Activated B cell treated with CpG ODN at 0.5 μM for 24 hours (primary cell): ENCODE results near the gene CLTB. TPM values are rescaled to one million over a fixed set of nuclear protein-coding genes. Genes with fewer than 3 reads are reported as not detected.

Source experiments
- ATAC-seq: fragments of 200-7000 bp; cut with Tn5 transposase; one replicate; pipeline ENCODE4 v1.10.0; 2021; ENCODE audit warnings: low read depth, mild to moderate bottlenecking, moderate library complexity
- CTCF ChIA-PET: fragments of 350-600 bp; sonication (Branson Sonifier 250); formaldehyde crosslinking; loops from one replicate; lab custom pipeline; 2021; ENCODE audit warnings: antibody characterized with exemption; lab: Charles Lee
- POLR2A ChIA-PET: fragments of 350-600 bp; sonication (Branson Sonifier 250); formaldehyde crosslinking; loops from one replicate; lab custom pipeline; 2021; ENCODE audit warnings: antibody characterized with exemption; lab: Charles Lee
- DNase-seq: peaks from one replicate; pipeline ENCODE4 v3.0.0; 2022
- H3K27ac Mint-ChIP-seq: one replicate; pipeline ENCODE4 v1.8.0; 2020; ENCODE audit warnings: mixed read lengths
- H3K27me3 Mint-ChIP-seq: one replicate; pipeline ENCODE4 v1.8.0; 2021; ENCODE audit warnings: mixed read lengths
- H3K36me3 Mint-ChIP-seq: one replicate; pipeline ENCODE4 v1.8.0; 2021; ENCODE audit warnings: low read depth, mixed read lengths
- H3K4me1 Mint-ChIP-seq: one replicate; pipeline ENCODE4 v1.8.0; 2021; ENCODE audit warnings: mixed read lengths
- H3K4me3 Mint-ChIP-seq: one replicate; pipeline ENCODE4 v1.8.0; 2020; ENCODE audit warnings: mild to moderate bottlenecking, mixed read lengths
- H3K9me3 Mint-ChIP-seq: one replicate; pipeline ENCODE4 v1.8.0; 2020; ENCODE audit warnings: mixed read lengths
- intact Hi-C: fragments of 100-400 bp; cut with micrococcal nuclease; formaldehyde crosslinking; loops from one replicate; pipeline ENCODE4 v1.15.1; 2024
- total RNA-seq: library from RNA; stranded (reverse); gene quantifications from 2 replicates; pipeline ENCODE4 v1.2.3, GENCODE V29; 2022
- TF ChIP-seq, protein P1 (sequence below): fragments of 200-600 bp; IDR thresholded peaks from one replicate; pipeline ENCODE4 v1.8.0; 2022; ENCODE audit warnings: antibody characterized with exemption, mild to moderate bottlenecking

Gene CLTB
- total RNA-seq, 1 donor from 2014 or later: 29.5 TPM

DNA sequence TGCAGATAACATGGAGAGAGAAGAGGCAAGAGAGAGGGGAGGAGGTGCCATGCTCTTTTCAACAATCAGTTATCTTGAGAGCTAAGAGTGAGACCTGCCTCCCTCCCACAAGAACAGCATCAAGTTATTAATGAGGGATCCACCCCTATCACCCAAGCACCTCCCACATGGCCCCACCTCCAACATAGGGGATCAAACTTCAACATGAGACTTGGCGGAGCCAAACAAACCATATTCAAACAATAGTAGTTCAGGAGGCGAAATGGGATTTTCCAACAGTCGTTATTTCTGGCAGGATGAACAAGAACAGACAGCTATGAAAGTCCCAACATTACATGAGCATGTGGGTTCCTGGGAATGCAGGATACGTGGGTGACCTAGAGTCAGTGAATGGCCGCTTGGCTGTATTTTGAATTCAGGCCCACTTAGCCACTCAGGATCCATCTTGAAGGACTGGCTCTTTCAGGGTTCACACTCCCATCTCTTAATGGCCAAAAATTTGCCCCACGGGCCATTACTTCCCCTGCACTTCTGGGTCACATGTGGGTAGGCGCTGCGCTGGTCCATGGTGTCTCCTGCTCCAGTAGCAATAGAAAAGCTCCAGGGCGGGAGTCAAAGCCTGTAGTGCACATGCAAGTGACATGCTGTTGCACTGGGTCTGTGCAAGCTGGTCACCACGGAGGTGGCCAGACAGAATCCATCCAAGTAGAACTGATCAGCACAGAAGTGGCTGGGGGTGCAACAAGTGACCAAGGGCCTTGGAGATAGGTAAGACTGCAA lies 24.8 kb upstream of the CLTB start:
- Mint-ChIP-seq H3K27ac (no peak overlapping the region), H3K9me3 (no peaks in the 10 kb centered on the region), H3K36me3 (no peaks in the 10 kb centered on the region), H3K4me1 (peaks cover 8% of the 10 kb centered on the region), H3K27me3 (peaks cover 7% of the 10 kb centered on the region), H3K4me3 (no peak overlapping the region)
- POLR2A ChIA-PET: no interaction called here
- no peak for DNase-seq
- CTCF ChIA-PET: no interaction called here
- ATAC-seq: no peak
- TF ChIP-seq, protein P1, sequence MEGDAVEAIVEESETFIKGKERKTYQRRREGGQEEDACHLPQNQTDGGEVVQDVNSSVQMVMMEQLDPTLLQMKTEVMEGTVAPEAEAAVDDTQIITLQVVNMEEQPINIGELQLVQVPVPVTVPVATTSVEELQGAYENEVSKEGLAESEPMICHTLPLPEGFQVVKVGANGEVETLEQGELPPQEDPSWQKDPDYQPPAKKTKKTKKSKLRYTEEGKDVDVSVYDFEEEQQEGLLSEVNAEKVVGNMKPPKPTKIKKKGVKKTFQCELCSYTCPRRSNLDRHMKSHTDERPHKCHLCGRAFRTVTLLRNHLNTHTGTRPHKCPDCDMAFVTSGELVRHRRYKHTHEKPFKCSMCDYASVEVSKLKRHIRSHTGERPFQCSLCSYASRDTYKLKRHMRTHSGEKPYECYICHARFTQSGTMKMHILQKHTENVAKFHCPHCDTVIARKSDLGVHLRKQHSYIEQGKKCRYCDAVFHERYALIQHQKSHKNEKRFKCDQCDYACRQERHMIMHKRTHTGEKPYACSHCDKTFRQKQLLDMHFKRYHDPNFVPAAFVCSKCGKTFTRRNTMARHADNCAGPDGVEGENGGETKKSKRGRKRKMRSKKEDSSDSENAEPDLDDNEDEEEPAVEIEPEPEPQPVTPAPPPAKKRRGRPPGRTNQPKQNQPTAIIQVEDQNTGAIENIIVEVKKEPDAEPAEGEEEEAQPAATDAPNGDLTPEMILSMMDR: no peak
- intact Hi-C loops: no loop called here

DNA sequence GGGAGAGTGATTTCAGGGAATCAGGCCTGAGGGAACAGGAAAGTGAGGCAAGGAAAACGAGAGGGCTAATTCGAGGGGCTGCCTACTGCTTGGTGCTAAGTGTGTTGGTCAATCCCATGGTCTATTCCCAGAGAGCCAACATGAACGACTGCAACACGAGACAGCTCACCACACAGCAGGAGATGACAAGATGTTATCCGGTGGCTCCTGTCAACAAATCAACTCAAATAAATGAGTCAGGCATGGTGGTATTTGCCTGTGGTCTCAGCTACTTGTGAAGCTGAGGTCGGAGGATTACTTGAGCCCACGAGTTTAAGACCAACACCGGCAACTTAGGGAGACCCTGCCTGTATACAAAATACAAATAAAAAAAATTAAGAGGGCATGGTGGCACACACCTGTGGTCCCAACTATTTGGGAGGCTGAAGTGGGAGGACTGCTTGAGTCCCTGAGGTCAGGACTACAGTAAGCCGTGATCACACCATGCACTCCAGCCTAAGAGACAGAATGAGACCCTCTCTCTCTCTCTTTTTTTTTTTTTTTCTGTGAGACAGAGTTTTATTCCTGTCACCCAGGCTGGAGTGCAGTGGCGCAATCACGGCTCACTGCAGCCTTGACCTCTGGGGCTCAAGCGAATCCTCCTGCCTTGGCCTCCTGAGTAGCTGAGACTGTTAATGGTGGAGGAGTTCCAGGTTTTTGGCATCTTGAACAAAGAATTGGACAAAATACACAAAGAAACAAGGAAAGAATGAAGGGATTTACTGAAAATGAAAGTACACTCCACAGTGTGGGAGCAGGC lies 22.8 kb upstream of the CLTB start:
- no peak for ATAC-seq
- TF ChIP-seq, protein P1: no peak

DNA sequence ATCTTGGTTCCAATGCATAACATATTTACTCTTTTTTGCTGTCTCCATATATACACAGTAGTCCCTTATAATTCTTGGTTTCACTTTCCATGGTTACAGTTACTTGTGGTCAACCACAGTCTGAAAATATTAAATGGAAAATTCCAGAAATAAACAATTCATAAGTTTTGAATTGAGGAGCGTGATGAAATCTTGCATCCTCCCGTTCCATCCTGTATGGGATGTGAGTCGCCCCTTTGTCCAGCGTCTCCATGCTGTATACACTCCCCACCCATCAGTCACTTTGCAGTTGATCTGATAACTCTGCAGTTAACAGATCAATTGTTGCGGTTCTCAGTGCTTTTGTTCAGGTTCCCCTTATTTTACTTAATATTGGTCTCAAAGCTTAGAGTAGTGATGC lies 20.3 kb upstream of the CLTB start:
- ATAC-seq (no peak), DNase-seq (no peak)
- H3K9me3 Mint-ChIP-seq: no peaks in the 10 kb centered on the region
- ChIA-PET CTCF (no interaction called here), POLR2A (no interaction called here)
- intact Hi-C loops: no loop called here
- no peaks in the 10 kb centered on the region for H3K36me3 Mint-ChIP-seq
- H3K27me3 Mint-ChIP-seq: peaks cover 7% of the 10 kb centered on the region
- H3K4me1 Mint-ChIP-seq: peaks cover 8% of the 10 kb centered on the region
- peak overlapping the region; percentile 61 for H3K4me3 Mint-ChIP-seq
- TF ChIP-seq, protein P1: no peak
- peak overlapping the region; percentile 1 for H3K27ac Mint-ChIP-seq

More for the DNA sequence above, 22.8 kb upstream of the CLTB start:
- ChIA-PET CTCF (no interaction called here), POLR2A (no interaction called here)
- Mint-ChIP-seq H3K4me1 (peaks cover 8% of the 10 kb centered on the region), H3K27me3 (peaks cover 7% of the 10 kb centered on the region), H3K36me3 (no peaks in the 10 kb centered on the region), H3K27ac (no peak overlapping the region), H3K4me3 (no peak overlapping the region), H3K9me3 (no peaks in the 10 kb centered on the region)
- intact Hi-C loops: no loop called here
- no peak for DNase-seq

DNA sequence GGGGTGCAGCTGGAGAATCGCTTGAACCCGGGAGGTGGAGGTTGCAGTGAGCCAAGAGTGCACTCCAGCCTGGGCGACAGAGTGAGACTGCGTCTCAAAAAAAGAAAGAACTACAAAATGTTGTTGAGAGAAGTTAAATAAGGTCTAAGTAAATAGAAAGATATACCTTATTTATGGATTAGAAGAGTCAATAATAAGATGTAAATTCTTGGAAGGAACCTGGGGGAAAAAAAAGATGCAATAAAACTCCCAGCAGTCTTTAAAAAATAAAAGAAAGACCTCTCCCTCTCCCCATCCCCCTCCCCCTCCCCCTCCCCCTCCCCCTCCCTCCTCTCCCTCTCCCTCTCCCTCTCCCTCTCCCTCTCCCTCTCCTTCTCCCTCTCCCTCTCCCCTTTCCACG lies 16.4 kb upstream of the CLTB start:
- Mint-ChIP-seq H3K36me3 (no peaks in the 10 kb centered on the region), H3K4me3 (no peak overlapping the region), H3K9me3 (no peaks in the 10 kb centered on the region), H3K4me1 (peaks cover 8% of the 10 kb centered on the region), H3K27me3 (peaks cover 2% of the 10 kb centered on the region), H3K27ac (no peak overlapping the region)
- TF ChIP-seq, protein P1: no peak
- ATAC-seq (no peak), DNase-seq (no peak)
- ChIA-PET POLR2A (no interaction called here), CTCF (no interaction called here)
- intact Hi-C loops: no loop called here

DNA sequence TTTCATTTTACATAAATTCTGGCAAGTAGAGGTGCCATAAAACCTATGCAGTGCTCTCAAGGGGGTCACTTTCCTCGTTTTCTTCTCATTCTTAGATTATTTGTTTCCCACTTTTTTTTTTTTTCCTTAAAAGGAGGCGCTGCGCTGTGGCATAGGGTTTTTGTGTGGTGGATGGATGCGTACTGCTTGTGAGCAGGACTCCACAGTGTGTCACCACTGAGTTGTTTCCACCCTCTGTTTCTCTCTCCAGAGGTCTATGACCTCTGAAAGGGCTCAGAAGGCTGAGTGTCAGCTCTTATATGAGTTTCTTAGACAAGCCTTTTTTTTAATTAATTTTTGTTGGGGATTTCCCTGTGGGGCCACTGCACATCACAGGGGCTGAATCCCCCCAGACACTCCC lies 13.6 kb upstream of the CLTB start:
- DNase-seq: no peak
- TF ChIP-seq, protein P1: no peak
- Mint-ChIP-seq H3K27ac (no peak overlapping the region), H3K27me3 (peaks cover 4% of the 10 kb centered on the region), H3K36me3 (no peaks in the 10 kb centered on the region), H3K9me3 (no peaks in the 10 kb centered on the region), H3K4me1 (no peaks in the 10 kb centered on the region), H3K4me3 (no peak overlapping the region)
- intact Hi-C loops: no loop called here
- POLR2A ChIA-PET: no interaction called here
- ATAC-seq: no peak
- CTCF ChIA-PET: no interaction called here
